A172 (cell line): Measurements from ENCODE around the gene TDP2. TPM values are rescaled to one million over a fixed set of nuclear protein-coding genes. Genes with fewer than 3 reads are reported as not detected.
A peak's percentile ranks its signal among the peaks of the same experiment; 100 is the strongest.
"Not testable (repeated sequence)": the region's sequence is repeated elsewhere in the genome, so short reads cannot be mapped to it uniquely, and the experiment has no call there.

Experiments used
- DNase-seq: peaks from one replicate; pipeline ENCODE4 v3.0.0-alpha.2; 2015; ENCODE audit warnings: low spot score
- total RNA-seq: library from RNA; depleted of rRNA; stranded (reverse); fragments of >200 nt; shearing (Covaris generic); gene quantifications from 2 replicates; pipeline ENCODE4 v1.2.3, GENCODE V29; 2014

The TDP2 gene
- total RNA-seq, 1 experiment from 2014 or later: 35.7 TPM

DNA sequence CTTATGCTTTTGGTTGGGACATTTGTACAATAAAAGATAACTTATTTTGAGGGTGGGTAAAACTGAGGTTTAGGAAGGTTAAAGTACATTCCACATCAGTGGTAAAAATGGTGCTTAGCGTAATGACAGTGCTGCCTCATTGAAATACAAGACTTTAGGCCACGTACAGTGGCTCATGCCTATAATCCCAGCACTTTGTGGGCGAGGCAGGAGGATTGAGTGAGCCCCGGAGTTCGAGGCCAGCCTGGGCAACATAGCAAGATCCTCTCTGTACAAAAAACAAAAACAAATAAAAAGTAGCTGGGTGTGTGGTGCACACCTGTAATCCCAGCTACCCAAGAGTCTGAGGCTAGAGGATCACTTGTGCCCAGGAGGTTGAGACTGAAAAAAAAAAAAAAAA, 18.4 kb downstream of the TDP2 start:
- no peak for DNase-seq

DNA sequence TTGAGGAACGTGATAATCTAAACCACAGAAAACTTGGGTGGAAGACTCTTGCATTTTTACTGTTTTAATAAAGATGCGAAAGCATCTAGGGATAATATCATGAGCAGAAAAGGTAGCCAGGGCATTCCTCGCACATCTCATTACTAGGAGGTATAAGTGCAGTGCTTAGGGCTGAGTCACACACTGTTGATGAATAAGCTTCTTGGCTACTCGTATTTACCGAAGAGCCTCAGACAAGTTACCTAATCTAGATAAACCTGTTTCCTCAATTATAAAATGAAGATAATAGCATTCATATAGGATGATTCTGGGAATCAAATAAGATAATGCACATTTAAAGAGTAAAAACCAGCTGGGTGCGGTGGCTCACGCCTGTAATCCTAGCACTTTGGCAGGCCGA, 19.9 kb downstream of the TDP2 start:
- DNase-seq: peak; percentile 40

DNA sequence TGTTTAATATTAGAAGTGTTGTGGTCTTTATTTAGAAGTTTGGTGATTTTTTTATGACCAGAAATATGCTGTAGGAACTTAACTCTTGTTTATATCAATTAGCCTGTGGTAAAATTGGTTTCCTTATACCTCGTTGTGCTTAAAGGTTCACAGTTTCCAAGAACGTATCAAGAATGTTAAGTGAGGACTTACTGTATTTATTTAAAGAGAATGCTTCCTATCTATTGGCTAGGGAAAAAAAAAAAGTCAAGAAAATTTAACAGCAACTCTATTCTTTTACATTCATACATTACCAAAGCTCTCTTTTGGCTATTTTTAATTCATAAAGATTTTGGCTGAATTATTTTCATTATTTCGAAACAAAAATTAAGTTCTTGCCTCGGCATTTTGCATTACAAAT, 22.3 kb downstream of the TDP2 start:
- no peak for DNase-seq

DNA sequence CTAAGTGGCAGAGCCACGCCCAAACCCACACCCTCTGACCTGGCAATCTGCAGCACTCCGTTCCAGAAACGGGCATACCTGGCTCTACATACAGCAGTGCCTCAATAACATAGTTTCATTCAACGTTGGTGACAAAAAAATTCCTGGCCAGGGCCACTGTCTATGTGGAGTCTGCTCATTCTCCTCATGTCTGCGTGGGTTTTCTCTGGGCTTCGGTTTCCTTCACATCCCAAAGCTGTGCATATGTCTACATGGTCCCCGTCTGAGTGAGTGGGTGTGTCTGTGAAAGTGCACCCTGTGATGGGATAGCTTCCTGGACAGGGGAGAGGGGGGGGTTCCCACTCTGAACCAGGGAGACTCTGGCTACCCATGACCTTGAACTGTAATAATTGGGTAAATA, 22.8 kb downstream of the TDP2 start:
- DNase-seq: no peak

DNA sequence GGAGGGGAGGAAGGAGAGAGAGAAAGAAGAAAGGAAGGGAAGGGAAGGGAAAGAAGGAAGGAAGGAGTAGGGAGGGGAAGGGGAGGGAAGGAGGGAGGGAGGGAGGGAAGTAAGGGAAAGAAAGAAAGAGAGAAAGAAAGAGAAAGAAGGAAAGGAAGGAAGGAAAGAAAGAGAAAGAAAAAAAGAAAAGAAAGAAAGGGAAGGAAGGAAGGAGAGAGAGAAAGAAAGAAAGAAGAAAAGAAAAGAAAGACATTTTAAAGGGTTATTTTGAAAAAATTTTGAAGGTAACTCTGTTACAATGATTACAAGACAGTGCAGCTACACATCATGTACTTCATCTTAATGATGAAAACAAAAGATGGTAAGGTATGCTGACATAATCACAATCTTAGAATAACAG, 24.6 kb downstream of the TDP2 start:
- no peak for DNase-seq

DNA sequence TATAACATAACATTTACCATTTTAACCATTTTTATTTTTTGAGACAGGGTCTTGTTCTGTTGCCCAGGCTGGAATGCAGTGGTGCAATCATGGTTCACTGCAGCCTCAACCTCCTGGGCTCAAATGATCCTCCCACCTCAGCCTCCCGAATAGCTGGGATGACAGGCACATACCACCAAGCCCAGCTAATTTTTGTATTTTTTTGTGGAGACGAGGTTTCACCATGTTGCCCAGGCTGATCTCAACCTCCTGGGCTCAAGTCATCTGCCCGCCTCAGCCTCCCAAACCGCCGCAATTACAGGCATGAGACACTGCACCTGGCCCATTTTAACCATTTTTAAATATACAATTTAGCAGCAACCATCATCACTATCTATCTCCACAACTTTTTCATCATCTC, 26.1 kb downstream of the TDP2 start:
- not testable (repeated sequence) for DNase-seq

DNA sequence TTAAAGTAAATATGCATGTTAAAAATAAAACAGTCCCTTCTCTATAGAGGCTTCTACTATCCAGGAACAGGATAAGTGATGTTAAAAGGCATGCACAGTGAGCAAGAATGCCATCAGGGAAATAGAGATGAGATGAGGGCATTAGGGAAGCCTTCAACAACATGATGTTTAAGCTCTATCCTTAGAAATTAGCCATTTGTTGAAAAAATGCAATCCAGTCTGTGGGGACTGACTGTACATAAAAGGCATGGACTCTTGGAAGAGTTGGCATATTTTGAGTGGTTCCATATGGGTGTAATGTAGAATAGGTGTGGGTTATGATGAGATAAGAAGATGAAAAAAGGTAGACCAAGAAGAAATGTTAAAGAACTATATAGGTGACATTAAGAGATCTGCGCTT, 26.5 kb downstream of the TDP2 start:
- DNase-seq: no peak

DNA sequence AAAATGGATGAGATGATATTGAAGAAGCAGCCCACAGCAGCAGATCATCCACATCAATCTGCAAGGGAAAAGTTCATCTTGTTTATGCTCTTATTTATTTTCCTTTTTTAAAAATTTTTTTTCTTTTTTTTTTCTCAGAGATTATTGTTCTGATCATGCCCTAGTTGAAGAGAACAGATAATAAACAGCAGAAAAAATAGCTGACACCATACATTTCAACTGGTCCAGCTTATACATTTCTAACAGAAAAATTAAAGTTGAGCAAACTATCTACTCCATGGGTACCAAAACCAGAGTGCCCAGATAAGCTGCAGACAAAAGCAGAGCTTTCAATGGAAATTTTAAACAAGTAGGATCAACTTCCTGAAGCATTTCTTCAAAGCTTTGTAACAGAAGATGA, 30.0 kb downstream of the TDP2 start:
- DNase-seq: no peak

DNA sequence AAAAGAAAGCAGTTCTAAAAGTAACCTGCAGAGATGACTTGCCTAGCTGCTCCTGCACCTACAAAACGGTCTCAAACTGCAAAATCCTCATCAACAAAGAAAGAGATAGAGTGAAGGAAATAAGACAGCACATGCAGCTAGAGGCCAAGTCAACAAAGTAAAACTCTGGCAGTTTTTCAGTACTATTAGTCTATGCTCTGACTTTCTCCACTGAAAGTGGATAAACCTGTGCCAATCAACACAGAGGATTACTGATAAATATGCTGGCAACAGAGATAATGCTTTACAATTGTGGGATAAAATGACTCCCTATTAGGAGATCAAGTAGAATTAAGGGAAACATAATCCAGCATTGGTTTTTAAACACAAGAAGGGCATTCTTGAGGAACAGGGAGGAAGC, 34.1 kb downstream of the TDP2 start:
- DNase-seq: no peak

DNA sequence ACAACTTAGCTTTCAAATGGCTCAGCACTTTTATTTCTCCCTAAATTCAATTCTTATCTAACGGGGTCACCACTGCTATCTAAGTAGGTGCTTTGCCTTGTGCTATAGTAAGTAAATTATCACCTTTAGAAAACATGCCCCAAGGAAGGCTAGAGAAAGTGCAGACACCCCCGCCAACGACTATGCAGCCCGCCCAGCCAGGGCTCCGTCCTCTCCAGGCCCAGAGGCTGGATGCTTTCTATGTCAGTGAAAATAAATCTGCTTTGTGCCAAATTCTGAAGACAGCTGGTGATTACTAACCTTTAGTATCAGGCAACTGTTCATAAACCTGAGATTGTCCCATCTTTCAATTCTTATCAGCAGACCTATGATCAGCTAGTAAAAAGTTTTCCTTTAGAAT, 35.0 kb downstream of the TDP2 start:
- no peak for DNase-seq

DNA sequence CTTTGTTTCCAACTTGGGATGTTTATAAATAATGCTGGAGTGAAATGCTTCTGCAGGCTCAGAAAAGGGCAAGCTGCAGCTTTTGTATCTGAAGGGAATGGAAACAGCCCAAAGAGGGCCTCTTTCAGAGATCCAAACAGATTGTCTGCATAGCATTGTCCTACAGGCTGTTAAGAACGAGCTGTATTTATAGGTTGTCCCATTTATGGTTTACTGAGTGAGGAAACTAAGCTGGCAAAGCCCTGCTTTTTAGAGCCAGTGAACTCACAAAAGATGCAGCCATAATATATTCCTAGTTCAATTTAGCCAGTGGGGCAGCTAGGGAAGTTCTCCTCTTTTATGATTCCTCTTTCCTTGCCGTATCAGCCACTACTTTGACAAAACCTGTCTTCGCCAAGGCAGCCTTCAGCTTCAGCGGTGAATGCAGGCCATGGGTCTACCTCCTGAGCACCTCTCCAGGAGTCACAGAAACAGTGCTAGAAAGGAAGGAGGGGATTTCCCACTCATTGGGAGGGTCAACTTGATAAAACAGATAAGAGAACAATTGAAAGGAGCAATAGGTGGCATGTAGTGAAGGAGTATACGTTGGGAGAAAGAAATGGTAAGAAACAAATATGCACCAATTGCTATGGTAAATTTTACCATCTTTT, 35.7 kb downstream of the TDP2 start:
- DNase-seq: no peak

DNA sequence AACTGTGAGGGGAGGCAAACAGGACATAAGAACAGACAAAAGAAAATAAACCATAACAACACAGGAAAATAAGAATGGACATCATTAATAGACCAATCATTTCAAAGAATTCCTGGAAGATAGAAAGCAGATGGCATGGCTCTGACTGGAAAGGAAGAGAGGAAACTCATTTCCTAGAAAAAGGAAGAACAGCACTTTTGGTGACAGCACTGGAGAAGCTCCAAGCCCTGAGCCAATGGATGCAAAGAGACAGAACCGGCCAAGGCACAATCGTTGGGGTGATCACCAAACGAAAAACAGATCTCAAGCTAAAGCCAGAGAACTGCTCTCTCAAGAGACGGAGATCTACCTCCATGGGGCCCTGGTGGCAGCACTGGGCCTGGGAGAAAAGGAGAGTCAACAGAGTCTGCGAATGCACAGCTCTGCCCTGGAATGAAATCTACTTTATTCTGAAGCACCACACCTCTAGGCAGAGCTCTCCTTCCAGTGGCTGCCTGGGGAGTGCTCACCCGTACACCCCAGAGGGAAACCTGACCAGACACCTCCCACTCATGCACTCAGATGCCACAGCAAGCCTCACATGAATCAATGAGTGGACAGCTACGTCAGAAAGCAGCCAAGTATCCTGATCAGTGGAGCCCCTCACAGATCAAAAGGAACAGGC, 44.9 kb downstream of the TDP2 start:
- DNase-seq: no peak

DNA sequence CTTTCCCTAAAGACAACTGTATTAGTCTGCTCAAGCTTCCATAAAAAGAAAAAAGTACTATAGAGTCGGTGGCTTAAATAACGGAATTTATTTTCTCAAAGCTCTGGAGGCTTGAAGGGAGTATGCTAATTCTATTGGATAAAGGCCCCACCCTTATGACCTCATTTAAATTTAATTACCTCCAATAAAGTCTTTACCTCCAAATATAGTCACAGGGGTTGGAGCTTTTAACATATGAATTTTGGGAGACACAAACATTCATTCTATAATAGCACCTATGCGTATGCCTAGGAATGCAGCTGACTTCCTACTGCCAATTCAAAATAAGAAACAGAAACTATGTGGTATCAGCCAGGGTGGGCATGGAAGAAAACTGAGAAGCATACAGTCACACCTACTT, 46.1 kb downstream of the TDP2 start:
- no peak for DNase-seq

DNA sequence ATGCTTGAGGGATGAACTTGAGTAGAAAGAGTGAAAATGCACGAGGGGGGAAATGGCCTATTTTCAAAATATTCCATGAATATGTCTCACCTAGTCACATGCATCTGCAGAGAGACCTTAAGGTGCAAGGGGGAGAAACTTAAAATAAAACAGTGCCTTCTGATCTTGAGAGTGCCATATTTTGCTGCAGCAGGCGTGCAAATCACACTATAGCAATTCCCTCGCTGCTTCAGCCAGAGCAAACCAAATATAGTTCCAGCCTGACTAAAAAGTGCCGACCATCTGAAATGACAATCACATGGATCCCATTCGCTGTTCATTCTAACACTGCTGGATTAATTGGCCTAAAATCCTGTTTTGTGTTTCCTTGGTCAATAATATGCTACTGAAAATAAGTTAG, 47.0 kb downstream of the TDP2 start:
- DNase-seq: no peak

DNA sequence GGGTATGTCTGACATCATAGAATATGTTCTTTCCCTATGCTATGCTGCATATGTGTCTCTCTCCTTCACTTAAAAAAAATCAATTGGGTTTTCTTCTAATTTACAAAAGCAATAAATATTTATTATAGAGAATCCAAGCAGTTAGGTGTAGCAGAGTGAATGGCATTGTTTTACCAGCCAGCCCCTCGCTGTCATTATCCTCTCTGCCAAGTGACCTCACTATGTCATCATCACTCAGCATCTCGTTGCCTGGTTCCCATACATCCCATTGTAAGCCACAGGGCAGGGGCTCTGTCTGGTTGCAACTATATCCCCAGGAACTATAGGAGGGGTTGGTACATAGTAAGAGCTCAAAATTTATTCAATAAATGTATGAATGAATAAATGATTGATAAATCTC, 52.1 kb downstream of the TDP2 start:
- DNase-seq: no peak

DNA sequence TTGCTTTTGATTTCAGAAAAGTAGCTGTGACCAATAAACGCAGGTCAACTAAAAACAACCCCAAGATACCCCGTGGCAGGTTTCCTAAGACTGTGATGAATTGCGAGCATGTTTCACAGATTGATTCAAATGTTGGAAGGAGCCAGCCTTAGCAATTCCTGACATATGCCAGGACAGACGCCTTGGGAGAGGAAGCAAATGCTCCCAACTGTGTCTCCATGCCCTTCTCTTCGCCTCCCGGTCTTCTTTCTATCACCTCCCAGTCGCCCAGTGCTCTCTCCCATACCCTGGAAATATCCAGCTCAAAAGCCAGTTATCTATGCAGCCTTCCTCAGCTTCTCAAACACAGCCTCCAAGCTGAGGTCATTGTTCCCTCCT, 52.7 kb downstream of the TDP2 start:
- DNase-seq: no peak

DNA sequence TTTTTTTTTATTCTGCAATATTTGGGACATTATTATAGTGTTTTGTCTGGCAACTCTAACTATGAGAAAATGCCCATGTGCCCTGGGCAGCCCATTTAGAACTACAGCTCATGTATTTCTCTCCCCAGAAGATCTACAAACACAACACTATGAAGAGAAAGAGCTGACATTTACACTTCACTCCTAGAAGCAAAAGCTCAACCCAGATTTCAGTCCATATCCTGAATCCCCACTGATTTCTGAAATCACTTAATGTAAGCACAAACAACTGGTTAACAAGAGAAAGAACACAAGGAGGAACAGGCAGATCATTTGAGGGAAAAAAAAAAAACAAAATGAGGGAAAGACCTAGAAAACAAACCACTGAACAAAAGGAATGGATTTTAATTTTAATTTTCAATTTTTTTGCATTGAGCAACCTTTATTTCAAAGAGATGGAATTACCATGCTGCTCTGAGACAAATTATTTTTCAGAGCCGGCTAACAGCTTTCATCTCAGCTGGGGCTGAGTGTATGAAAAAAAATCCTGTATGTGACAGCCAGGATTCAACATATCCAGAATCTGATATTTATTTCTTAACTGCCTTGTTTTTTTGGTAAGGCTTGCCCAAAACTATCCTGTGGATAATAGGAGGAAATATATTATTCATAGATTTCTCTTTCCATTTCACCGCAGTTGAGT, 53.2 kb downstream of the TDP2 start:
- DNase-seq: no peak

DNA sequence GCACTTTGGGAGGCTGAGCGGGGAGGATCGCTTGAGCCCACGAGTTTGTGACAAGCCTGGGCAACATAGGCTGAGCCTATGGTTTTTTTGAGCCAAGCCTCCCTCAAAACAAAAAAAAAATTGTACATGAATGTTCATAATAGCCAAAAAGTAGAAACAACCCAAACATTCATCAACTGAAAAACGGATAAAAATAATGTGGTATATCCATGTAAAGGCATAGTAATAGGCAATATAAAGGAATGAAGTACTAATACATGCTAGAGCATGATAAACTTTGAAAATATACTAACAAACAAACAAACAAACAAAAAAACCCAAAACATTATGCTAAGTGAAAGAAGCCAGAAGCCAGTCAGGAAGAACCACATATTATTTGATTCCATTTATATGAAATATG, 56.0 kb downstream of the TDP2 start:
- no peak for DNase-seq

DNA sequence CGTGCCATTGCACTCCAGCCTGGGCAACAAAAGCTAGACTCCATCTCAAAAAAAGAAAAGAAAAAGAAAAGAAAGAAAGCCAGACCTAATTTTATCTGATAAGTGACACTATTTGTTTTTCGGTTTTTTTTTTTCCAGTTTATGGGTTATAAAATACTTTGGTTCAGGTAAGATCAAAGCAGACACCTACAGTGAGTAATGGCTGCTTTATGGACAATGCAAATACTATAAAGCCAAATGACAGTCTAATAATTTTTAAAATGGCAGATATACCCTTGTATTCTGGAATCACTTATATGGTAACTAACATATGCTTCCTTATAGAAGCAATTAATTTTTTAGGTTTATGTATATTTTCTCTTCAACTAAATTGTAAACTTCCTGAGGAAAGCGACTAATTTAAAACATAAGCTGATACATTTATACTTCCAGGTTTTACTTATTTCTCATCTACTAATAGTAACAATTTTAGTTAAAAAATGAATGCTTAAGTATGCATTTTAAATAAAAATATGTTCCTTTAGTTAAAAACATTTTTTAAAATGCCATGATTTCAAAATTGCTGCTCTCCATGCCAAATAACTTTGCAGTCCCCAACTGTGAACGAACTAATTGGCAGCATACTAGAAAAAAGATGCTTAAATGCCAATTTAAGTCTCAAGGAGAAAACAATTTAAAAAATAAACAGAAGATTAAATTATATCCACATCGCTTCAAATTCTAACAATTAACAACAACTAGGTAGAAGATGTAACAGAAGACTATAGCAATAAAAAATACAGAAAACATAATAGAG, 59.2 kb downstream of the TDP2 start:
- no peak for DNase-seq

DNA sequence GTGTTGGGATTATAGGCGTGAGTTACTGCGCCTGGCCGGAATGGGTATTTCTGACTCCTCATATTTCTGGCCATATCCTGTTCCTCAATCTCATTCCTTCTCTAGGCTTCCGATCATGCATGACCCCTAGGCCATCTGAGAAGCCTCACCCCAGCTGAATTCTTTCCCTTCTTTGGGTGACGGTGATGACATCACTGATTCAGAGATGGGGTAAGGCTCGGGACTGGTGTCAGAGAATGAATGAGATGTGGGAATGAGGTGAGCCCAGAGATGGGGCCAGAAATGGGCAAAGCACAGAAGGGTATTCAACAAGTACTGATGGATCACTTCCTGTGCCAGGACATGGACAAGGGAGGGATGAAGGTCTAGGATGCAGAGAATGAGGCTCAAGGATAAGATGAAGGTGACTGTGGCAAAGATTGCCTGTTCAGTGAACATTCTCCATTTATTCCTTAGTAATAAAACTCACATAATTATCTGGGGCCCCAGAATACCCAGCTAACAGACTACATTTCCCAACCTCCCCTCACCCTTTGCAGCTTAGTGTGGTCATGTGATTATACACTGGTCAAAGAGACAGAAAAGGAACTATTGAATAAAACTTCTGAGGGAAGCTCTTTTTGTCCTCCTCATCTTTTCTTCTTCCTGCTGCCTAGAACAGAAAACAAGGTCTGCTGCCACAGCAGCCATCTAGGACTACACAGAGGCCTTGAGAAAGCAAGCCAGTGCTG, 60.3 kb downstream of the TDP2 start:
- no peak for DNase-seq

DNA sequence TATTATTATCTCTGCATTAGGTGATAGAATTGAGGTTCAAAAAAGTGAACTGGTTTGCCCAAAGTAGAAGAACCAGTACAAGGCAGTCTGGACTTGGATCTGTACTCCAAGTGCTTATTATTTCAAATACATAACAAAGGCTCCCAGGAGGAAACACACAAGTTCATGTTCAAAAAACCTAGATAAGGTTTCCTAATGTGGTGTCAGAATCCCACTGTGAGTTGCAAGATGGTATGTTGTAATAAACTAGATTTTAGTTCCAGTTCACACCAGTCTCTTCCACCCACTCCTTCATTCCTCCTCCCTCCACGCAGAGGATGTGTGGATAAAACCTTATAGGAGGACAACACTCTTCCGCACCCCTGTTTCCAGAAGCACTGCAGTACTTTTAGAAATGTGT, 63.5 kb downstream of the TDP2 start:
- no peak for DNase-seq

DNA sequence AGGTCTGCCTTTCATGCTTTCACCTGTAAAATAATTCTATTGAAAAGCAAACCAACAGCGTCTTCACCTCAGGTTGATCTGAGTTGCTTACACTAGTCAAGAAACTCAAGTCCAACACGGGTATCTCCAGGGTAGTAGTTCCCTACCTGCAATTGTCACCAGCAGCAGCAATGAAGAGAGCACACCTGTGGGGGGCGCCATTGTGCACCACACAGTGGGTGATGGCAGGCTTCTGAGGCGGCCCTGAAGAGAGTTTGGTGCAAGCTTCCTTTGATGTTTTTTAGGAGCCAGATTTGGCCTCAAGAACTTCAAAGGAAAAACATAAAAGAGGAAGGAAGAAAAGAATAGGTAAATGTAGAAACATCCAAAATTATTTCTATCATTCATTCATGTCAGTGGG, 65.8 kb downstream of the TDP2 start:
- DNase-seq: no peak
